ENCODE measurements around the gene RAB15.

Gene RAB15

DNA sequence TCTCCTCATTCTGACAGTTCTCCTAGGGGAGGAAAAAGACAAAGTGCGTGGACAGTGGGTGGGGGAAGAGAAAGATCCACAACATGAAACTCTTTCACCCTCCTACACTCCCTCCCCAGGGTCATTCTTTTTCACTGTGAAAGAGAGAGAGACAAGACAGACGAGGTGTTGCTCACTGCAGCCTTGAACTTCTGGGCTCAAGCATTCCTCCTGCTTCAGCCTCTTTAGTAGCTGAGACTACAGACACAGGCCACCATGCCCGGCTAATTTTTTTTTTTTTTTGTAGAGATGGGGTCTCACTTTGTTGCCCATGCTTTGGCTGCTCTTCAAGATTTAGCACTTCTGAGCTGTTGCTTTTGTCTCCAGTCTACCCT lies 32.3 kb downstream of the RAB15 start:
- no peak for DNase-seq (ENCODE audit: extremely low read depth in 1 of 2, low read depth in 1 of 2)

DNA sequence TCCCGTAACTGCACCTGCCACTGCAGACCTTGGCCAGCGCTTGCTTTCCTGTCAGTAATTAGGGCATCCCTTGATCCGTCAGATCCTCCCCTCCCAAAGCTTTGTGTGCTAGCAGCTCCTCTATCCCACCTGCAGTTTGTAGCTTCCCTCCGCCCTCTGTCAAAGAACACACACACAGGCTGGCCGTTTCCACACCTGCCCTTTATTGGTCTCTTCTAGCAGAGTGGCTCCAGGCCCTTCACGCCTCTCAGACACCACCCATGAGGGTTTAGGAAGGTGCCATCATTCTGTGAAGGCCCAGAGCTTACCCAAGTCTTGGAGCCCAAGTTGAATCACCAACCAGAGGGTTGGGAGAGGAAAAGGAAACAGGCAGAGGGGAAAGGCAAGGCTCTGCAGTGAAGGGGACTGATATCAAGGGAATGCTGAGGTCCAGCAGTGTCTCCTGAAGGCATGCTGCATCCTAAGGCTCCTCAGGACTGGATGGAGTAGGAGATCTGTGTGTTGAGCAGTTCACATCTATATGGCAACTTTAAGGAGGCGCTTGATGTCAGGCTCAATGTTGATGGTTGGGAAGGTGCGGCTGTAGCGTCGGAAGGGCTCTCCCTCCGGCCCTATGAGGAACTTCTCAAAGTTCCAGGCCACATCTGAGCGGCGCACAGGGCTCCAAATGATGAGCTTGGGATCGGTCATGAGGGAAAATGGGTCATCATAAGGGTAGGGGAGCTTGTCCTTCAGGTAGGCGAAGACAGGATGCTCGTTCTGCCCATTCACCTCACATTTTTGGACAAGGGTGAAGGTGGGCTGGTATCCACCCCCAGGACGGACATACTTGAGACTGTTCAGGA lies 32.9 kb downstream of the RAB15 start:
- no peak for DNase-seq (ENCODE audit: extremely low read depth in 1 of 2, low read depth in 1 of 2)

DNA sequence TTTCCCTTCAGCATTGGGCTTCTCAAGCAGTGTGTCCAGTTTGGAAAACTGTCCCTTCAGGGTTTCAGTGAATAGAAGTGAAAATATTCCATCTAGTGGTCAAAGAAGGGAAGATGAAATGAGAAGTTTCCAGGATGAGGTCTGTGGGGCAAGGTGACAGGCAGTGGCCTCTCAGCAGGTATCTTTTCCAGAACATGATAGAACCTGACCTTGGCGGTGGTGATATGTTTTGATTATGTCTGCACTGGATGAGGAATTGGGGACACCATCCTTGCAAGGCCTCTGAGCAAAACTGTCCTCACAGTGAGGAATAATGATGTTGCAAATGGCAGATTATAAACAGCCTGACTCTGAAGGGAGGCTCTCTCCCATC lies 34.3 kb downstream of the RAB15 start:
- DNase-seq (ENCODE audit: extremely low read depth in 1 of 2, low read depth in 1 of 2), result no peak

- no peak for DNase-seq (ENCODE audit: extremely low read depth in 1 of 2, low read depth in 1 of 2)
Measured at GRCh38 chr14:64937171-64937820, 34.8 kb downstream of the RAB15 start.

DNA sequence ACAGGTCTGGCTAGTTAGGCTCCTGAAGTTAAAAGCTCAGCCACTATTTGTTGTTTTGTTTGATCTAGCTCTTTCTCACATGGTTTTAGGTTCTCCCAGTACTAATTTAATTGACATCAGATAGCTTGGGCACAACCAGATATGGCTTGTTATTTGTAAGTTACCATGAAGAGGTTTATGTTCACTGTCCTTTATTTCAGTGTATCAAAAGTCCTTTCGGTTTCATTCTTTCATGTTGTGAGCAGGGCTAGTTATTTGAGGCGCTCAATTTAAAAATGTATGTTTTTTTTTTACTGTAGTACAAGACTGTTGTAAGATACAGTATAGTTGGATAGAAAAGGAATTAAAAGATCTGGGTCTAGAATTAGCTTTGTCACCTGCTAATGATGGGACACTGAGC lies 36.6 kb downstream of the RAB15 start:
- no peak for DNase-seq (ENCODE audit: extremely low read depth in 1 of 2, low read depth in 1 of 2)

DNA sequence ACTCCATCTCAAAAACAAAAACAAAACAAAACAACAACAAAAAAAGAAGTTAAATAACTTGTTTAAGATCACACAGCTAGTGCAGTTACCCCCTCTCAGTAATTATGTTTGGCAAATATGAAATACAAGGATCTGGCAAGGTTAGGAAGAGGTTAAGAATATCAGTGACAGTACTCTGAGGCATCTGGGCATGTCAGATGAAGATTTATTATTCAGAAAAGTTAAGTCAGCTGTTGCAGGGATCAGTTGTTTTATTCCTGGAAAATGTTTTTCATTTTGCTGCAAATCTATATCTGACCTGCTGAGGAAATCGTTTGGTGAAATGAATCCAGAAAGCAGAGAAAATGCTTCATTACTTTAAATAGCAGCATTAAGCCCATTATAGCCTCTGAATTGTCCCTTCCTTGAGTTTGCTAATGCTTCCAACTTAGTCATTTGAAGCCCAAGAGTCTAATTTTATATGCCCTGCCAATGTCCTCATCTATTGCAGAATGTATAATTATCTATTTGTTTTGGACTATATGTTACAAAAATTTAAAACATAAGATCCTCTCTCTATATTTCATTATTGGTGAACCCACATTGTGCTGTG lies 37.7 kb downstream of the RAB15 start:
- no peak for DNase-seq (ENCODE audit: extremely low read depth in 1 of 2, low read depth in 1 of 2)

- DNase-seq (ENCODE audit: extremely low read depth in 1 of 2, low read depth in 1 of 2), result no peak
Measured at GRCh38 chr14:64932231-64932630, 39.9 kb downstream of the RAB15 start.

DNA sequence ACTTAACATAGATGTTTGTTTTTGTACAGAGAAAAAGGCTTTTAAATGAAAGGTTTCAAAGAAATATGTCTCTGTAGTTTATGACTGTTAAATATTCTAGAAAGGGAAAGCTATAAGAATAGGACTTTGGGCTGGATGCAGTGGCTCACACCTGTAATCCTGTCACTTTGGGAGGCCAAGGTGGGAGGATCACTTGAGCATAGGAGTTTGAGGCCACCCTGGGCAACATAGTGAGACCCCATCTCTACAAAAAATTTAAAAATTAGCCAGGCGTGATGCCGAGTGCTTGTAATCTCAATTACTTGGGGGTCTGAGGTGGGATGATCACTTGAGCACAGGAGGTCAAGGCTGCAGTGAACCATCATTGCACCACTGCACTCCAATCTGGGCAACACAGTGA lies 41.0 kb downstream of the RAB15 start:
- DNase-seq (ENCODE audit: extremely low read depth in 1 of 2, low read depth in 1 of 2), result no peak

DNA sequence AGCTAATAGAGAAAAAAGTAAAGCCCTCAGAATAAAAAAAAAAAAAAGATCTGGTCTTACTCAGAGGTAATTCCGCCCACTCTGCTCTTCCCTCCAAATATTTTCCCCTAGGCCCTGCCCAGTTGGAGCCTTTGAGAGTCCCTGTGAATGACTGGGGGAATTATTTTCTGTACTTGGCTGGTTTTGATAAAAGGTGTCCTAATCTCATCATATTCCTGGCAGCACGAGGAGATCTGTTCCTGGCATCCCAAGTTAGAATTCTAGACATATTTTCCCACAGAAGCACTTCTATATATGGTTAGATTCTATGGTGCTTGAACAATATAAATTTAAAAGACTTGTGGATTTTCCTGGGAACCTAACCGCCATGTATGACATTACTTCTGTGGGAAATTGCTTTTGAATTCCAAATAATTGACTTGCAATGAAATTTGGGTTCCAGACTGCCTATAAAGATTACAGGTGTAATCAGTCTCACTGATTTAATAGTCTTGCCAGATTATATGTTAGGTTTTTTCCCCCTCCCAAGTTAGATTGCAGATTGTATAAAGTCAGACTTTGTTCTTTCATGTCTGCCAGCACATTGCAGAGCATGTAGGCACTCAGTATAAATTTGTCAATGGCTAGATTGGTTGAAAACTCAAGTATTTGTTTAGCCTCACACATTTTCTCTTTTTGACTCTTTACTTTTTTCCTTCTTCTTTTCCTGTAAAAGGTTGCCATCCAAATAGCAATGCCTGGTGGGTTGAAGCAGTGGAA lies 41.9 kb downstream of the RAB15 start:
- no peak for DNase-seq (ENCODE audit: extremely low read depth in 1 of 2, low read depth in 1 of 2)

DNA sequence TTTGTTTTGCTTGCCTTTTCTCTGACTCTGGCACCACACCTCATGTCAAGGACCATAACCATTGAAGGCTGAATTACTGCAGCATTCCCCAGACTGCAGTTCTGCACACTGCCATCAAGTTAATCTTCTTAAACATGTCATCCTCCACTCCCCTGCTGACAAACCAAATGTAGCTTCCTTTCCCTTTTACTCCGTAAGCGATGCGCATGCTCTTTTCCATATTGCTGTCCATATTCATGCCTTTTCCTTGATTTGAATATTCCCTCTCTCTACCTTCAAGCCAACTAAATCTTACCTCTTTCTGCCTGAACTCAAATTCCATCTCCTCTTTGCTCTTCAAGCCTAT lies 43.1 kb downstream of the RAB15 start:
- DNase-seq (ENCODE audit: extremely low read depth in 1 of 2, low read depth in 1 of 2), result no peak

- DNase-seq (ENCODE audit: extremely low read depth in 1 of 2, low read depth in 1 of 2), result no peak
Measured at GRCh38 chr14:64928239-64929013, 43.7 kb downstream of the RAB15 start.

- DNase-seq (ENCODE audit: extremely low read depth in 1 of 2, low read depth in 1 of 2), result no peak
Measured at GRCh38 chr14:64927031-64927430, 45.1 kb downstream of the RAB15 start.

DNA sequence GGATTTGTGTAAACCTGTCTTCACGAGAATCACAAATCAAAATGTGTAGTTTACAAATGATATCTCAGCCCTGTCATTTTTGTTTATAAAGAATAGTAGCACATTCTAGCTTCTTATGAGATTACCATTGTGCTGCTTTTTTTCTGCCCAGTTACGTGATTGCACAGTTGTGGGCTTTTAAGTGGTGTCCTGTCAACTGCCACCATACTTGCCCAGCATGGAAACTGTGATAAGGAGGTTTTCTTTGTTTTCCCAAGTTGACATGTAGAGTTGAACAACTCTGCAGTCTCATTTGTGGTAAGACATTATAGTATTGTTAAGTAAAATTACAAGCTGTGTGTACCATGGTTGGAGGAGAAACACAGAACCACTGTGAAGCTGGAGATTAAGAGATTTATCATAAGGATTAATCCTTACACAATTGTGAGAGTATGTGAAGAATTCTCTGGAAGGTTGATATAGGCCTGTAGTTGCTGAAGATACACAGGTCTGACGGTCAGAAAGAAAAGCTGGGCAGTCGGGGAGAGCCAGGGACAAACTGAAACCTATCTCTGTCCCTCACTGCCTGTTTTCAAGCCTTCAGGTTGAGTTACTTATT lies 45.6 kb downstream of the RAB15 start:
- no peak for DNase-seq (ENCODE audit: extremely low read depth in 1 of 2, low read depth in 1 of 2)

DNA sequence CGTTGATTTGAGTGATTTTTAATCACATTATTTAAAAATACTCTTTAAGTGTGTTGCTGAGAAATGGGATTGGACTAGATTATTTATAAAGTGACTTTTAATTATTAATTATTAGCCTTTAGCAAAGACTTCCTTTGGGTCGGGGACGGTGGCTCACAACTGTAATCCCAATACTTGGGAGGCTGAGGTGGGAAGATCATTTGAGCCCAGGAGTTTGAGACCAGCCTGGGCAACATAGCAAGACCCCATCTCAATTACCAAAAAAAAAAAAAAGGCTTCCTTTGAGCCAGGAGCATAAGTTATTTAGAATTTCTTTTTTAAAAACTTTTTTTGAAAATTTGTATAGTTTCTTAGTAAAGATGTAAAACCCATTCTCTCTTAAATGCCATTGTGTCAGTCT lies 49.1 kb downstream of the RAB15 start:
- no peak for DNase-seq (ENCODE audit: extremely low read depth in 1 of 2, low read depth in 1 of 2)

GRCh38 chr14:64920465-64920864 lies 51.7 kb downstream of the RAB15 start:
- DNase-seq (ENCODE audit: extremely low read depth in 1 of 2, low read depth in 1 of 2), result no peak

DNA sequence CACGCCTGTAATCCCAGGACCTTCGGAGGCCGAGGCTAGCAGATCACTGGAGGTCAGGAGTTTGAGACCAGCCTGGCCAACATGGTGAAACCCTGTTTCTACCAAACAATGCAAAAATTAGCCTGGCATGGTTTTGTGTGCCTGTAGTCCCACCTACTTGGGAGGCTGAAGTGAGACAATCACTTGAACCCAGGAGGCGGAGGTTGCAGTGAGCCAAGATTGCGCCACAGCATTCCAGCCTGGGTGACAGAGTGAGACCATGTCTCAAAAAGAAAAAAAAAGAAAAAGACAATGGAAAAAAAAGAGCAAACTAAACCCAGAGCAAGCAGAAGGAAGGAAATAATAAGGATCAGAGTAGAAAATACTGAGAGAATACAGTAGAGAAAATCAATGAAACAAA lies 52.5 kb downstream of the RAB15 start:
- DNase-seq (ENCODE audit: extremely low read depth in 1 of 2, low read depth in 1 of 2), result no peak

- no peak for DNase-seq (ENCODE audit: extremely low read depth in 1 of 2, low read depth in 1 of 2)
Measured at GRCh38 chr14:64919215-64919614, 52.9 kb downstream of the RAB15 start.

DNA sequence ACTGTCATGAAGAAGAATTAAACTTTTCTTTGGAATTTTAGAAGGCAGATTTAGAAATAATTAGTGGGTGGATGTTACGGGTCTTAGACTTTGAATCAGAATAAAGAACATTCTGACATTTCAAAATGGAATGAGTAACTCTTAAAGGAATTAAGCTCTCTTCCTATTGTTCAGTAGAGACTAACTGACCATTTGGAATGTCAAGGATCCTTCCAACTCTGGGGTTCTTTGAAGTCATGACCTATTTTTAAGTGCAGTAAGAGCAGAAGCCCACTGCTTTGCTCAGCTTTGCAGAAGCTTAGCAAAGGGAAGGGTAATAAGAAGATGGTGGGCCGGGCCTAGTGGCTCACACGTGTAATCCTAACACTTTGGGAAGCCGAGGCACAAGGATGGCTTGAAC lies 53.9 kb downstream of the RAB15 start:
- no peak for DNase-seq (ENCODE audit: extremely low read depth in 1 of 2, low read depth in 1 of 2)

DNA sequence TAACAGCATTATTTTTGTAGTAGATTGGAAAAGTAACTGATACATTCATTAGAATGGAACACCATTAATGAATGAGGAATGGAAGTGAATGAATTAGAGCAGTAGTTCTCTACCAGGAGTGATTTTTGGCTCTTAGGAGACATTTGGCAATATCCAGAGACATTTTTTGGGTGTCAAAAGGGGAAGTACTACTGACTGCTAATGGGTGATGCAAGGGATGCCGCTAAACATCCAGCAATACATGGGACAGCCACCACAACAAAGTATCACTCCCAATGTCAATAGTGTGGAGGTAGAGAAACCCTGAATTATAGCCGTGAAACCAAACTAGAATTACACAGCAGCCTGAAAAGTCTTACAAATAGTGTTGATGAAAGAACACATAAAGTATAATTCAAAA lies 56.3 kb downstream of the RAB15 start:
- DNase-seq (ENCODE audit: extremely low read depth in 1 of 2, low read depth in 1 of 2), result no peak

DNA sequence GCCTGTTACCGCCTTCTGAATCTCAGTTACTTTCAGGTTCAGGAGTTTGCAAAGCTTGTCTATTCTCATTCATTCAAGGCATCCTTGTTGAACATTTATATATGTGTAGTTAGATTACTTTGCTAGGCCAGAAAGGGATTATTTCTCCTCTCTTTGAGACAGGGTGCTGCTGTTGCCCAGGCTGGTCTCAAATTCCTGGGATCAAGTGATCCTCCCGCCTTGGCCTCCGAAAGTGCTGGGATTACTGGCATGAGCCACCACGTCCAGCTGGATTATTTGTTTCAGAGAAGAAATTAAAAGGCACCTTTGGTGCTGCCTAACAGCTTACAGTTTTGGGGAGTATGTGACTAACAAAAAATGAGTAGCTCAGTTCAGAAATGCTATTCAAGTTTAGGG lies 57.1 kb downstream of the RAB15 start:
- DNase-seq (ENCODE audit: extremely low read depth in 1 of 2, low read depth in 1 of 2), result no peak
